Prostate gland (tissue), 2 donors: ENCODE measurements around the gene NCR2.

ENCODE experiments used
- CTCF ChIP-seq, 4 experiments: fragments of 200-600 bp in 2 of 4; fragments of 450-650 bp in 2 of 4; sonication (generic) in 2 of 4; IDR thresholded peaks; 1 replicate in 3 of 4; 2 replicates in 1 of 4; pipeline ENCODE4 v1.5.1; 2016 to 2019; ENCODE audit warnings: antibody characterized with exemption in 4 of 4, mild to moderate bottlenecking in 2 of 4, moderate library complexity in 2 of 4
- POLR2A ChIP-seq: fragments of 450-650 bp; IDR thresholded peaks from one replicate; pipeline ENCODE4 v1.6.1; 2016; ENCODE audit warnings: antibody characterized with exemption, mild to moderate bottlenecking

GRCh38 chr6:41337709-41338108, 2.3 kb downstream of the NCR2 start:
- TF ChIP-seq POLR2A, result no peak
- no peak for TF ChIP-seq CTCF (IDR thresholded peaks at IDR 0.05)
